Measurements from ENCODE around the gene CD300A.

Gene CD300A

DNA sequence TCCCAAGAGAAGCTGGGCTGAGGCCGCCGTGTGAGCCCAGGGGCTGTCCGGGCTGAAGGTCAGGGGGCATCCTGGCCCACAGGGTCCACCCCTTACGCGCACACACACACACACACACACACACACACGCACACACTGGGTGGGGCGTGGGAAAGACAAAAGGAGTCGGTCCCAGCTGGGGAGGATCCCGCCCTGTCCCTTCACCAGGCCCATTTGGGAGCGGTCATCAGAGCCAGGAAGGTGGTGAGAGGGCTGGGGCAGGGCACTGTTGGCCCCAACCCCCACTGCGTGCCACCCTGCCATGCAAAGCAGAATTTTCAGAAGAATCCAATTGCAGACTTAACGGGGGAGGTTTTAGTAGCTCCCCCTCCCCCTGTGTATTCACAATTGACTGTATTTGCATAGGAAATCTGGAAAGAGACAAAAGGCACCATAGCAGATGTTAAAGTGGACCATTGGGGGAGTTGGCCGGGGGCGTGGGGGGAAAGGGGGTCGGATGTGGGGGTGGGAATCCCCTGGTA lies 11.3 kb upstream of the CD300A start:
- TF ChIP-seq, protein P1, sequence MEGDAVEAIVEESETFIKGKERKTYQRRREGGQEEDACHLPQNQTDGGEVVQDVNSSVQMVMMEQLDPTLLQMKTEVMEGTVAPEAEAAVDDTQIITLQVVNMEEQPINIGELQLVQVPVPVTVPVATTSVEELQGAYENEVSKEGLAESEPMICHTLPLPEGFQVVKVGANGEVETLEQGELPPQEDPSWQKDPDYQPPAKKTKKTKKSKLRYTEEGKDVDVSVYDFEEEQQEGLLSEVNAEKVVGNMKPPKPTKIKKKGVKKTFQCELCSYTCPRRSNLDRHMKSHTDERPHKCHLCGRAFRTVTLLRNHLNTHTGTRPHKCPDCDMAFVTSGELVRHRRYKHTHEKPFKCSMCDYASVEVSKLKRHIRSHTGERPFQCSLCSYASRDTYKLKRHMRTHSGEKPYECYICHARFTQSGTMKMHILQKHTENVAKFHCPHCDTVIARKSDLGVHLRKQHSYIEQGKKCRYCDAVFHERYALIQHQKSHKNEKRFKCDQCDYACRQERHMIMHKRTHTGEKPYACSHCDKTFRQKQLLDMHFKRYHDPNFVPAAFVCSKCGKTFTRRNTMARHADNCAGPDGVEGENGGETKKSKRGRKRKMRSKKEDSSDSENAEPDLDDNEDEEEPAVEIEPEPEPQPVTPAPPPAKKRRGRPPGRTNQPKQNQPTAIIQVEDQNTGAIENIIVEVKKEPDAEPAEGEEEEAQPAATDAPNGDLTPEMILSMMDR (IDR thresholded peaks at IDR 0.05; ENCODE audit: low read depth, low read length, missing control alignments): no peak
- DNase-seq (ENCODE audit: extremely low read depth, low read depth): no peak
- no peak overlapping the region for H3K4me3 ChIP-seq (replicated peaks; ENCODE audit: low read depth, low read length)

DNA sequence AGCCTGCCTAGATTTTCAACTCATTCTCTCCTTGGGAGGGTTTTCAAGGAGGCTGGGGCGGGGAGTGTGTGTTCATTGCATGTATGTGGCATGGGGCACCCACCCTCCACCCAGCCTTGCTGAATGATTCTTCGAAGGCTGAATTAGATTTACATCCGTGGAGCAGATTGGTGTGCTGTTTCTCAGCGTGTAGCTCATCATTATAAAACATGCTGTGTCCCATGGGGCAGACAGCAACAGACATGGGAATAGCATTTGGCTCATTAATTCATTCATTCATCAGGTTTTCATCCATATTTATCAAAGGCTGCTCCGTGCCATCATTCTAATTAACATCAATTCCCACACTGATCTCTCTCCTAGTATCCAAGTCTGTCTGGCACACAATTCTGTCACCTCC lies 10.6 kb upstream of the CD300A start:
- no peak for DNase-seq (ENCODE audit: extremely low read depth, low read depth)
- no peak overlapping the region for H3K4me3 ChIP-seq (replicated peaks; ENCODE audit: low read depth, low read length)
- TF ChIP-seq, protein P1 (IDR thresholded peaks at IDR 0.05; ENCODE audit: low read depth, low read length, missing control alignments): no peak

DNA sequence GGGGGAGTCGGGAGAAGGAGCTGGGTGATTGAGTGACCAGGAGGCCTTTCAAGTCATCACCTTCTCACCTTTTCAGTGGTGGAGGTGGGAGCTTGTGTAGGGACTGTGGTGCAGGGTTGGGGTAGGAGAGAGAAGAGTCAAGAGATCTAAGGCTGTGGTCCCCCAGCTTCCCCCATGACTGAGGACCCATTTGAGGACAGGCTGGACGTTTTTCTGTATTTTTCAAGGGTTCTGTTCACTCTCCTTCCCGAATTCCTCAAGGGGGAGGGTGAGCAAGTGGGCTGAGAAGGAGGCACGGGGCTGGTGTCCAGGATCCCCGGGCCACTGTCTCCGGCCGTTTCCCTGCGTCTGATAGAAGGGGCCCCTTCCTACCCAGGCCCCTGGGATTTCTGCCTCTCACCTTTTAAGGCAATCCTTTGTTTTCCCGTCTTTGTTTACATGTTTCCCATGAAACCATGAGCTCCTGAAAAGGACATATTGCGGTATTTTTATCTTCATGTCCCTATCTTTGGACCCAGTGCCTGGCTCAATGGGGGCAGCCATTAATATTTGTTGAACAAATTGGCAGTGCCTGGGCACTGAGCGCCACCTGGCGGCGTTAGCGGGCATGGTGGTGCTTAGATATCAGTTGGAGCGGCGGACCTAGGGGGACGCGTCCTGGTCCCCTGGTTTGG lies 9.2 kb upstream of the CD300A start:
- DNase-seq (ENCODE audit: extremely low read depth, low read depth): peak; percentile 19
- no peak overlapping the region for H3K4me3 ChIP-seq (replicated peaks; ENCODE audit: low read depth, low read length)
- TF ChIP-seq, protein P1 (IDR thresholded peaks at IDR 0.05; ENCODE audit: low read depth, low read length, missing control alignments): peak; percentile 89

DNA sequence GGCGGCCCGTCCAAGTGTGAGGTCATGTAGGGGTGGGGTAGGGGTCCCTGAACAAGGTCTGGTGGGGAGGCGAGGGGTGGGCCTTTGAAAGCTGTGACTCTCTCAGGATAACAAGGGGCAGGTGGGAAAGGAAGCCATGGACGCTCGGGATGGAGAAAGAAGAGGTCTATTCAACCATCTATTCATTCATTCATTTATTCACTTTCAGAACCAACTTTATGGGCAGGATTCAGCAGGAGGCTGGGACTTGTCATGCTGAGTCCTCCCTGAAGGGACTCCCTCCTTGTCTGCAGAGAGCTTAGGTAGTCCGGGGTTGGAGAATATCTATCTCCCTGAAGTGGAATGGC lies 8.6 kb upstream of the CD300A start:
- TF ChIP-seq, protein P1 (IDR thresholded peaks at IDR 0.05; ENCODE audit: low read depth, low read length, missing control alignments): no peak
- no peak overlapping the region for H3K4me3 ChIP-seq (replicated peaks; ENCODE audit: low read depth, low read length)
- DNase-seq (ENCODE audit: extremely low read depth, low read depth): no peak

DNA sequence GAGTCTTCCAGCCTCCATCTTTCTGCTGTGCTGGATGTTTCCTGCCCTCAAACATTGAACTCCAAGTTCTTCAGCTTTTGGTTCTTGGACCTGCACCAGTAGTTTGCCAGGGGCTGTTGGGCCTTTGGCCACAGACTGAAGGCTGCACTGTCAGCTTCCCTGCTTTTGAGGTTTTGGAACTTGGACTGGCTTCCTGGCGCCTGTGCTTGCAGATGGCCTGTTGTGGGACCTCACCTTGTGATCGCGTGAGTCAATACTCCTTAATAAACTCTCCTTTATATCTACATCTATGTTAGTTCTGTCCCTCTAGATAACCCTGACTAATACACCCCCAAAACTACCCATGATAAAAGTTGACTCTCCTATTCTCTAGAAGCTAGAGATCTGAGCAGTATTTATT lies 7.6 kb upstream of the CD300A start:
- TF ChIP-seq, protein P1 (IDR thresholded peaks at IDR 0.05; ENCODE audit: low read depth, low read length, missing control alignments): no peak
- H3K4me3 ChIP-seq (replicated peaks; ENCODE audit: low read depth, low read length): no peak overlapping the region
- DNase-seq (ENCODE audit: extremely low read depth, low read depth): no peak

DNA sequence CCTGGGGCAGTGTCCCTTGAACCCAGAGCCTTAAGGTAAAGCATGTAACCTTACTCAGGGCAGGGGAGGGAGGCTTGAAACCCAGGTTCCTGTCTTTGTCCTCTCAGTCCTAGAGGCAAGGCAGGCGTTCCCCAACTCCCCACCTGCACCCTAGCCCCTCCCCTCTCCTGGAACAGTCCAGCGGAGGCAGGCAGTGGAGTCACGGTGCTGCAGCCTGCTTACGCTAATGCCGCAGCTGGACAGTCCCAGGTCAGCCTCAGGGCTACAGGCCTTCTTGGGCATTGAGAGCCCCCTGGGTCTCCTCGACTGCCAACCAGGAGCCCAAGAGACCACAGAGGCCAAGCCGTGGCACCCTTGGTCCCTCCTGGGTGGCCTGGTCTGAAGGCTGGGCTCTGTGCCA lies 6.8 kb upstream of the CD300A start:
- no peak overlapping the region for H3K4me3 ChIP-seq (replicated peaks; ENCODE audit: low read depth, low read length)
- DNase-seq (ENCODE audit: extremely low read depth, low read depth): no peak
- TF ChIP-seq, protein P1 (IDR thresholded peaks at IDR 0.05; ENCODE audit: low read depth, low read length, missing control alignments): no peak

DNA sequence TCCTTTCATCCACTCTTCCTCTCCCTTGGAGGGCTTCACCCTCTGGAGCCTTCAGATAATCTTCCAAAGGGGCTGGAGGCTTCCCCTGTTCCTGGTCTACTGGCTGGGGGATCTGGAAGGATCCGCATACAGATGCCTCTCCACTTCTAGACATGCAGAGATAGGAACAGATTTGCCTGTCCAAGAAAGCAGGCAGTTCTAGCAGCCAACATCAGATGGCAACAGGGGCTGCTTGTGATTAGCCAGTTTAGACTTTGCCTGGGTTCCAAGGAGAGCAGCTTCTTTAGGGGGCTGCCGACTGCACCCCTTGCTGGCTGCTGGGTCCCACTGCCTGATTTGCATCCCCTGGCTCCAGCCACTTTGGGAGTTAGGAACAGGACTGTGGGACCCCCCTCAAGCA lies 6.2 kb upstream of the CD300A start:
- TF ChIP-seq, protein P1 (IDR thresholded peaks at IDR 0.05; ENCODE audit: low read depth, low read length, missing control alignments): no peak
- no peak overlapping the region for H3K4me3 ChIP-seq (replicated peaks; ENCODE audit: low read depth, low read length)
- DNase-seq (ENCODE audit: extremely low read depth, low read depth): no peak
